ENCODE results near the gene MYOCD.

- TF ChIP-seq, protein P1, sequence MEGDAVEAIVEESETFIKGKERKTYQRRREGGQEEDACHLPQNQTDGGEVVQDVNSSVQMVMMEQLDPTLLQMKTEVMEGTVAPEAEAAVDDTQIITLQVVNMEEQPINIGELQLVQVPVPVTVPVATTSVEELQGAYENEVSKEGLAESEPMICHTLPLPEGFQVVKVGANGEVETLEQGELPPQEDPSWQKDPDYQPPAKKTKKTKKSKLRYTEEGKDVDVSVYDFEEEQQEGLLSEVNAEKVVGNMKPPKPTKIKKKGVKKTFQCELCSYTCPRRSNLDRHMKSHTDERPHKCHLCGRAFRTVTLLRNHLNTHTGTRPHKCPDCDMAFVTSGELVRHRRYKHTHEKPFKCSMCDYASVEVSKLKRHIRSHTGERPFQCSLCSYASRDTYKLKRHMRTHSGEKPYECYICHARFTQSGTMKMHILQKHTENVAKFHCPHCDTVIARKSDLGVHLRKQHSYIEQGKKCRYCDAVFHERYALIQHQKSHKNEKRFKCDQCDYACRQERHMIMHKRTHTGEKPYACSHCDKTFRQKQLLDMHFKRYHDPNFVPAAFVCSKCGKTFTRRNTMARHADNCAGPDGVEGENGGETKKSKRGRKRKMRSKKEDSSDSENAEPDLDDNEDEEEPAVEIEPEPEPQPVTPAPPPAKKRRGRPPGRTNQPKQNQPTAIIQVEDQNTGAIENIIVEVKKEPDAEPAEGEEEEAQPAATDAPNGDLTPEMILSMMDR (IDR thresholded peaks at IDR 0.05; ENCODE audit: low read length): no peak
- TF ChIP-seq EZH2 (IDR thresholded peaks at IDR 0.05; ENCODE audit: borderline replicate concordance, low read length): no peak
These were observed 42.4 kb upstream of the MYOCD start for GRCh38 chr17:12623220-12623848.

Data from OCI-LY1 (cell line).